IPS DF 19.7 (cell line): ENCODE measurements around the gene DHRSX.
"Not testable (repeated sequence)": the region's sequence is repeated elsewhere in the genome, so short reads cannot be mapped to it uniquely, and the experiment has no call there.

Experiments used
- DNase-seq: peaks from one replicate; pipeline ENCODE4 v3.0.0-alpha.2; 2013; ENCODE audit warnings: low read depth, low spot score

DHRSX gene, protein sequence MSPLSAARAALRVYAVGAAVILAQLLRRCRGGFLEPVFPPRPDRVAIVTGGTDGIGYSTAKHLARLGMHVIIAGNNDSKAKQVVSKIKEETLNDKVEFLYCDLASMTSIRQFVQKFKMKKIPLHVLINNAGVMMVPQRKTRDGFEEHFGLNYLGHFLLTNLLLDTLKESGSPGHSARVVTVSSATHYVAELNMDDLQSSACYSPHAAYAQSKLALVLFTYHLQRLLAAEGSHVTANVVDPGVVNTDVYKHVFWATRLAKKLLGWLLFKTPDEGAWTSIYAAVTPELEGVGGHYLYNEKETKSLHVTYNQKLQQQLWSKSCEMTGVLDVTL

DNA sequence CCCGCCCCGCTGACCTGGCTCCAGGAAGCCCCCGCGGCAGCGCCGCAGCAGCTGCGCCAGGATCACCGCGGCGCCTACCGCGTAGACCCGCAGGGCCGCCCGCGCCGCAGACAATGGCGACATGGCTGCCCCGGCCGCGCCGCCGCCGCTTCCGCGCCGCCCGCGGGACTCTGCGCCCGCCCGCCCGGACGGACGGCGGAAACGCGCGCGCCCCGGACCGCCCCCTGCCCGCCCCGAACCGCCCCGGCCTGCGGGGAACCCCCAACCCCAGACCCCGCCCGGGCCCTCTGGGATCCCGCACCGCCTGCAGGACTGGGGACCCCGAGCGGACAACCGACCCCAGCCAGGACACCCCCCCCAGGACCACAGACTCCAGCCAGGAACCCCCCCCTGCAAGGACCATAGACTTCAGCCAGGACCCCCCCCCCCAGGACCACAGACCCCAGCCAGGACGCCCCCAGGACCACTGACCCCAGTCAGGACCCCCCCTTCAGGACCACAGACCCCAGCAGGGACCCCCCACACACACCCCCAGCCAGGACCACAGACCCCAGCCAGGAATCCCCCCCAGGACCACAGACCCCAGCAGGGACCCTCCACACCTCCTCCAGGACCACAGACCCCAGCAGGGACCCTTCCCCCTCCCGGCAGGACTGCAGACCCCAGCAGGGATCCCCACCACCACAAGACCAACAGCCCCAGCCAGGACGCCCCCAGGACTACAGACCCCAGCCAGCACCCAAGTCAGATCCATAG lies at the start of gene DHRSX, which contains the start of gene ZBED1:
Gene DHRSX, minus strand, starts transcription at position 174 of the 756 bp plus-strand sequence. Its CDS starts 51 bp downstream, at position 123.
Gene ZBED1, minus strand, starts transcription at position 174 of the 756 bp plus-strand sequence. CDS start 10,257 bp downstream, outside the sequence.
- DNase-seq, result no peak

DNA sequence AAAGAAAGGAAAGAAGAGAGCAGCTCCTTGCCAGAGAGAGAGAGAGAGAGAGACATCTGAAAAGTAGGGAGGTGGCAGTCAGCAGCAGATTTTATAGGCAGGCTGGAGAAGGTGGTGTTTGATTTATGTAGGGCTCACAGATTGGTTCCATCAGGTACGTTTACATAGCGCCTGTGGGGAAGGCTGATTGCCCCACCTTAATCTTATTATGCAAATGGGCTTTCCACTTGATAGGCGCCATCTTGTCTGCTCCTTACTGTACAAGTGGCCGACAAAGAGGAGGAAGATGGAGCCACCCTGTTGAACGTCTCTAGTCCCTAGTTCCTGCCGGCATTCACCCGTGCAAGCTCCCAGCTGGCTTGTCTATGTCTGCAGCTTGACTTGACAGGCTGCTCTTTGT lies 49.1 kb upstream of the DHRSX start:
- DNase-seq, result no peak

DNA sequence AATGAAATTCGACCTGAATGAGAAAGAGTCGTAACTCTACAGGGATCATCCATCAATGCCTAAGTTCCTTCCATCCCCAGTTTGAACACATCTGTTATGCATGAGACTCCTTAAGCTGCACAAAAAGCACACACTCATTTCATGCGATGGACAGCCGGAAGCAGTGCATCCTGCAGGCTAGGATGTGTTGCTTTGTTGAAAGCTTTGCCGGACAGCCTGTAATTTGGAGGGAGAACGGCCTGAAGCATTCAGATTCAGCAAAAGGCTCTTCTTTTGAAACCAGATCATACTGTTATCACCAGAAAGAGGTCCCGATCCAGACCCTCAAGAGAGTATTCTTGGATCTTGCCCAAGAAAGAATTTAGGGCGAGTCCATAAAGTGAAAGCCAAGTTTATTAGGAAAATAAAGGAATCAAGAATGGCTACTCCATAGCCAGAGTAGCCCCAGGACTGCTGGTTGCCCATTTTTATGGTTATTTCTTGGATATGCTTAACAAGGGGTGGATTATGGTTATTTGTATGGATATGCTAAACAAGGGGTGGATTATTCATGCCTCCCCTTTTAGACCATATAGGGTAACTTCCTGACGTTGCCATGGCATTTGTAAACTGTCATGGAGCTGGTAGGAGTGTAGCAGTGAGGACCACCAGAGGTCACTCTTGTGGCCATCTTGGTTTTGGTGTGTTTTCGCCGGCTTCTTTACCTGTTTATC lies 48.1 kb upstream of the DHRSX start:
- DNase-seq, result no peak

DNA sequence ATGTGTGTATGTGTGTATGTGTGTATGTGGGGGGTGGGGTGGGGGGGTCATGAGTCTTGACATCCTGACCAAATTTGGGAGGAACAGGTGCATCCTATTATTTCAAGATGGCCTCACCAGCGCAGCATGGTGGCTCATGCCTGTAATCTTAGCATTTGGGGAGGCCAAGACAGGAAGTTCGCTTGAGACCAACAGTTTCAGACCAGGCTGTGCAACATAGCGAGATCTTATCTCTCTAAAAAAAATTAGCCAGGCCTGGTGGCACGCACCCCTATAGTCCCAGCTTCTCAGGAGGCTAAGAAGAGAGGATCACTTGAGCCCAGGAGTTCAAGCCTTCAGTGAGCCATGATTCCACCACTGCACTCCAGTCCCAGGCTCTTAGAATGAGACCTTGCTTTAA lies 47.0 kb upstream of the DHRSX start:
- no peak for DNase-seq

DNA sequence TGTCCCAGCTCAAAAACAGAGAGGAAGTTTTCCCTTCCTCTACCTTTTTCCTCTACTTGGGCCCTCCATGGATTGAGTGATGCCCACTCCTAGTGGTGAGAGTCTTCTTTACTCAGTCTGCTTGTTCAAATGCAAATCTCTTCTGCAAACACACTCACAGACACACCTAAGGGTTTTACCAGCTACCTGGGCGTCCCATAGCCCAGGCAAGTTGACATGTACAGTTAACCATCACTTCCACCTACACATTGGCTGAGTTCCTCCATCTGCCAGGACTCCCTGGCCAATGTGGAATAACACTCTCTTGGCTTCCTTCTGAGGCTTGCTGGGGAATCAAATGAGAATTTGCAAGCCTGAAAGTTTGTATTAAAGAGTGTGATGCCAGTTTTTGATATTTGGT lies 45.7 kb upstream of the DHRSX start:
- no peak for DNase-seq

DNA sequence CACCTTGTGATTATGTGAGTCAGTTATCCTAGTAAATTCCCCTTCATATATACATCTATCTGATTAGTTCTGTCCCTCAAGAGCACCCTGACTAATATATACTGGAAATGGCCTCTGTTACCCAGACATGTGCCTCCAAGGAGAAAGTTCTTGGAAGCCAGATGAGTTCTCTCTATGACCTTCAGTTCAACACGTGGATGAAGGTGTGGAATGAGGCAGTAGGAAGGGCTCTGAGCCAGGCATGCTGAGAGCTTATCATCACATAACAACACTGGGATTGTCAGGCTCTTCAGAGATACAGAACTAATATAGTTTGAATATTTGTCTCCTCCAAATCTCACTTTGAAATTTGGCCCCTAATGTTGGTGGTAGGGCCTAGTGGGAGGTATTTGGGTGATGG lies 44.4 kb upstream of the DHRSX start:
- no peak for DNase-seq

DNA sequence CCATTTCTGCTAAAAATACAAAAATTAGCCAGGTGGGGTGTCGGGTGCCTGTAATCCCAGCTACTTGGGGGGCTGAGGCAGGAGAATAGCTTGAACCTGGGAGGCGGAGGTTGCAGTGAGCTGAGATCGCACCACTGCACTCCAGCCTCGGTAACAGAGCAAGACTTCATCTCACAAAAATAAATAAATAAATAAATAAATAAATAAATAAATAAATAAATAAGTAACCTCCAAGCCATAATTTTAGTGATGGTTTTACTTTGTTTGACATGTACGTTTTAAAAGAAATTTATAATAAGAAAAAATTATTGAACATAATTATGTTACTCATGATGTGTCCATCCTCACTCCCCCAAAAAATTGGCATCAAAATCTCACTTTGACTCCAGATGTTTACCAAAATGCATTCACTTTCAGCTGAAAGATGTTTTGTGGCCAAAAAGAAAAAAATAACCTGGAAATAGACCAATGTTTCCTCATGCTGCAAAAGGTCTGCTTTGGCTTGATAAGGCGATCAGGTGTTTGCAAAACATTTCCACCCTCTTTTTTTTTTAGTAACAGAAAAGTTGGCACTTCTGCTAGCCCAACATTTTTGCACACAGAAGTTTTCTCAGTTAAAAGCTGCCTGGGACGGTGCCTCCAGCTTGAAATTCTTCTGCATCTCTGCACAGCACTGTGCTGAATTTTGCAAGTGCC lies 42.2 kb upstream of the DHRSX start:
- no peak for DNase-seq

DNA sequence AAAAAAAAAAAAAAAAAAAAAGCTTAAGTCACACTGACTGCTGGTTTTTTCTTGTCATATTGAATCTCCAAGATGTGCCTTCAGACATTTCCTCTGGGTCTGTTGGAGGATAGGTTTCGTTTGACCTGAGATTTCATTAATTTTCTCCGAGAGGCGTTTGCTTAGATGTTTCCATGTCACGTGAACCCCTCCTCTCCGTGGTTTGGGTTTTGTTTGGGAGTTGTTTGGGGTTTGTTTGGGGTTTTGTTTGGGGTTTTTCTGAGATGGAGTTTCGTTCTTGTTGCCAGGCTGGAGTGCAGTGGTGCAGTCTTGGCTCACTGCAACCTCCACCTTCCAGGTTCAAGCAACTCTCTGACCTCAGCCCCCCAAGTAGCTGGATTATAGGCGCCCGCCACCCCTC lies 40.8 kb upstream of the DHRSX start:
- no peak for DNase-seq

DNA sequence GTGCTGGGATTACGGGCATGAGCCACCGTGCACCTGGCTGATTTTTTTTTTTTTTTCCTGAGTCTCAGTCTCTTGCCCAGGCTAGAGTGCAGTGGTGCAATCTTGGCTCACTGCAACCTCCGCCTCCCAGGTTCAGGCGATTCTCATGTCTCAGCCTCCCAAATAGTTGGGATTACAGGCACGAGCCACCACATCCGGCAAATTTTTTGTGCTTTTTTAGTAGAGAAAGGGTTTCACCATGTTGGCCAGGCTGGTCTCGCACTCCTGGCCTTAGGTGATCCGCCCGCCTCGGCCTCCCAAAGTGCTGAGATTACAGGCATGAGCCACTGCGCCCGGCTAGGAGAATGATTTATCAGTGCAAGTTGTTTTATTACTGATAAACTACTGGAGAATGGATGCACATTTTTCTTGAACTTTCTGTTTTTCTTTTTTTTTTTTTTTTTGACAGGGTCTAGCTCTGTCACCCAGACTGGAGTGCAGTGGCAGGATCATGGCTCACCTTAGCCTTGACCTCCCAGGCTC lies 39.7 kb upstream of the DHRSX start:
- no peak for DNase-seq

DNA sequence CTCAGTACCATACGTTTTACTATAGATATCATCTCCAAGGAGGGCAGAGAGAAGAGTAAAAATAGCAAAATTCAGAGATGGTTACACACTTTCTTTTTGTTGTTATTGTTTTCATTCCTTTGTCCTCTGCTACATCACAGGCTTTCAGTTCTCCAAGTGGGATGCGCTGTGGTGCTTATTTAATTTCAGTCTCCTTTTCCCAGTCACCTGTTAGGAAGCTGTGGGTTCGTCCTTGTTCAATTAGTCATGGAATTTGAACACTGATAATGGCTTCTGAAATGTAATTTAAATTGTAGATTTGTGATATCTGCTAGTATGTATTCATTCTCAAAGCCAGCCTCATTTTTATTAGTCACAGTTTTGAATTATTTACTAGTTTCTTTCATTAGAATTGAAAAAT lies 38.8 kb upstream of the DHRSX start:
- no peak for DNase-seq

DNA sequence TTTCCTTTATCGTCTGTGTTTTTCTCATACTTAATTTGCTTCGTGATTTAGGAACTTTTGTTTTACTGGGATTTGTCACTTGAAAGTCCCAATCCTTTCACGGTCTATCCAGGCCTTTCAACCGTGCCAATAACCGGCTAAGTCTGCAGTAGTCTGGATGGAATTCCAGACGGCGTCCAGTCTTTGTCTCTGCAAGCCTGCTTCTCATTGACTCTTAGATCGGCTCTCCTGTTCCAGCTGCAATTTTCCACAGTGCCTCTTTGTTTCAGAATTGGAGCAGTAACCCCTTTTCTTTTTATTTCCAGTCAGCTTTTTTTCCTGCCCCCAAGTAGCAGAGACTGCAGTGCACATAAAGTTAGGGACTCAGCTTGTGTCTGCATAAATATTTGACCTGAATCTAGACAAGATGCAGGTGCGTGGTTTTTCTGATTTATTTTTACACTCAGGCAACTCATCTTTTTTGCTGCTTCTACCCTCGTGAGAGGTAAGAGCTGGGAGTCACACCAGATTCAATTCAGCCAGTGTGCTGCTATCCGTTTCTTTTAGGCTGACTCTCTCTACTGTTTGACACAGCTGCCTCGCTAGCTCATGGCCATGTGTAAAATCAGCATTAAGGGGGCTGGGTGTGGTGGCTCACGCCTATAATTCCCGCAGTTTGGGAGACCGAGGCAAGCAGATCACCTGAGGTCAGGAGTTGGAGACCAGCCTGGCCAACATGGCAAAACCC lies 37.4 kb upstream of the DHRSX start:
- DNase-seq, result no peak

DNA sequence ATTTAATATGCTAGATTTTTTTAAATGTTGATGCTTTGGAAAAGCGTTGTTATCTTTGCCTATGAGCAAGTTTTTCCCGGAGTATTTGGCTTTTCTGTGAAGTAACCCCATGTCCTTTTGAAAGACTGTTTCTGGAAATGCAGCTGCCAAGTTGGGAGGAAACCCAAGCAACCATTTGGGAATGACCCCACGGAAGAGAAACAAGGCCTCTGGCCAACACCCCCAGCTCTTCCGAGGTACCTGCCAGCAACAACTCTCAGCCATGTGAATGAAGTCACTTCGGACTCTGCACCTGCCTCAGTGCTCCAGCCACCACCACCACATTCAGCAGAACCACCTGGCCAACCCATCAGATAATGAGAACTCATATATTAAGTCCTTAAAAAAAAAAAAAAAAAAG lies 36.2 kb upstream of the DHRSX start:
- DNase-seq, result no peak

DNA sequence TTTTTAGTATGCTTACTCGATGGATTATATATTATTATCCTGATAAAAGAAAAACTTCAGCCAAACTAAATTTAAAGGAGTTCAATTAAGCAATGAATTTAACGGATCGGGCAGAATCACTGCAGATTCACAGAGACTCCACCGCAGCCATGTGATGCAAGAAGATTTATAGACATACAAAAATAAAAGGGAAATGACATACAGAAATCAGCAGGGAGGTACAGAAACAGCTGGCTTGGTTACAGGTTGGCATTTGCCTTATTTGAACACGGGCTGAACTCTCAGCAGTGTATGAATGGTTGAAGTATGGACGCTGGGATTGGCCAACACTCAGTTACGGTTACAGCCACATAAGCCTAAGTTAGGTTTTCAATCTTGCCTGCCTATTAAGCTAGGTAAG lies 35.4 kb upstream of the DHRSX start:
- no peak for DNase-seq

DNA sequence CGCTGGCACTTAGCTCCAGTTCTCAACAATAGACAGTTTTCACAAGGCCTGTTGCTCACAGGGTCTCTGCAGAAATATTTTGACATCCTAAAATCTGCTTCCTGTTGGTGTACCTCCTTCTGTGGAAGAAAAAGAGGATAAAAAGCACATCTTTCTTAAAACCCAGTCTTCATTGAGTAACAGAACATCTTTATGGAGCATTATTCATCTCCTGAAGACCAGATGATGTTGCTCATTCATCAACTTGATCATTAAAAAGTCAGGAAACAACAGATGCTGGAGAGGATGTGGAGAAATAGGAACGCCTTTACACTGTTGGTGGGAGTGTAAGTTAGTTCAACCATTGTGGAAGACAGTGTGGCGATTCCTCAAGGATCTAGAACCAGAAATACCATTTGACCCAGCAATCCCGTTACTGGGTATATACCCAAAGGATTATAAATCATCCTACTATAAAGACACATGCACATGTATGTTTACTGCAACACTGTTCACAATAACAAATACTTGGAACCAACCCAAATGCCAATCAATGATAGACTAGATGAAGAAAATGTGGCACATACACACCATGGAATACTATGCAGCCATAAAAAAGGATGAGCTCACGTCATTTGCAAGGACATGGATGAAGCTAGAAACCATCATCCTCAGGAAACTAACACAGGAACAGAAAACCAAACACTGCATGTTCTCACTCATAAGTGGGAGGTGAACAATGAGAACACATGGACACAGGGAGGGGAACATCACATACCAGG lies 33.7 kb upstream of the DHRSX start:
- not testable (repeated sequence) for DNase-seq

DNA sequence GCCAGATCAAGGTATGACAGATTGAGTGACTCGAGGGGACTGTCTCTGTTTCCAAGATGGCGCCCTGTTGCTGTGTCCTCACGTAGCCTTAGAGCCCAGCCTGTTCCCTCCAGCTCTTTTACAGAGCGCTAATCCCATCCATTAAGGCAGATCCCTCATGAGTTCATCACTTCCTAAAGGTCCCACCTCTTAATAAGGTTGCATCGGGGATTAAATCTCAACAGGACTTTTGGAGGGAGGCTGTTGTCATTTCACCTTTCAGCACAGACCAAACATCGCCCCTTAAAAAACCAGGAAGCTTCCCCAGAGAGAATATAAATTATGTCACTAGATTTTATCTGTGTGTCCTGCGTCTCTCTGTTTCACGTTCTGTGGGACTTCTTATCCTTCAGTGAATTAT lies 32.6 kb upstream of the DHRSX start:
- DNase-seq, result no peak

DNA sequence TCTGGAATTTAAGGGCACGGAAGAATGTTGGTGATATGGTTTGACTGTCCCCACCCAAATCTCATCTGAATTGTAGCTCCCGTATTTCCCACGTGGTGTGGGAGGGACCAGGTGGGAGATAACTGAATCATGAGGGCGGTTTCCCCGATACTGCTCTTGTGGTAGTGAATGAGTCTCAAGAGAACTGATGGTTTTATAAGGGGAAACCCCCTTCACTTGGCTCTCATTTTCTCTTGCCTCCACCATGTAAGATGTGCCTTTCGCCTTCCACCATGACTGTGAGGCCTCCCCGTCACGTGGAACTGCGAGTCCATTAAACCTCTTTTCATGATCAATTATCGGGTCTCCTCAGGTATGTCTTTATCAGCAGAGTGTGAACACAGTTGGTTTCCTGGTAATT lies 25.6 kb upstream of the DHRSX start:
- no peak for DNase-seq

DNA sequence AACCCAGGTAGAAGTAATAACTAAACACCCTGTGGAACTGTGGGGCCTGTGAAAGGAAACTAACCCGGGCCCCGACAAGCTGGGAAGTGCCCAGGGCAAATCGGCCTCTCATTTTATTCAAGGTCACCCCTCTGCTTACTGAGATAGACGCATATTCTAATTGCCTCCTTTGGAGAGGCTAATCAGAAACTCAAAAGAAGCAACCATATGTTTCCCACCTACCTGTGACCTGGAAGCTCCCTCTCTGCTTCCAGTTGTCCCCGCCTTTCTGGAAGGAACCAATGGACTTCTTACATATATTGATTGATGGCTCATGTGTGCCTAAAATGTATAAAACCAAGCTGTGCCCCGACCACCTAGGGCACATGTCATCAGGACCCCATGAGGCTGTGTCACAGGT lies 23.1 kb upstream of the DHRSX start:
- DNase-seq, result peak; percentile 73

DNA sequence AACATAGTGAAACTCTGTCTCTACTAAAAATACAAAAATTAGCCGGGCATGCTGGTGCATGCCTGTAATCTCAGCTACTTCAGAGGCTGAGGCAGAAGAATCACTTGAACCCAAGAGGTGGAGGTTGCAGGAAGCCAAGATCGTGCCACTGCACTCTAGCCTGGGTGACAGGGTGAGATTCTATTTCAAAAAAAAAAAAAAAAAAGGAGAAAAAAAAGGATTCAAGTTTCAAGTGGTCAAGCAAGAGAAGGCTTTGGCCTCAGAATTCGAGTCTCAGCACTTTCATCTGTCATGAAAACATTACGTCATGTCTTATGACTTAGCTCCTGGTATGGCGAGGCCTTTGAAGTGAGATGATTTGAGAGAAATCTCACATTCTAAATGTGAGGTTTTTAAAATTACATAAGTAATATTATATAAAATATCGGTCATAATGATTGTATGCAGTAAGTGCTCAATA lies 21.2 kb upstream of the DHRSX start:
- DNase-seq, result no peak

DNA sequence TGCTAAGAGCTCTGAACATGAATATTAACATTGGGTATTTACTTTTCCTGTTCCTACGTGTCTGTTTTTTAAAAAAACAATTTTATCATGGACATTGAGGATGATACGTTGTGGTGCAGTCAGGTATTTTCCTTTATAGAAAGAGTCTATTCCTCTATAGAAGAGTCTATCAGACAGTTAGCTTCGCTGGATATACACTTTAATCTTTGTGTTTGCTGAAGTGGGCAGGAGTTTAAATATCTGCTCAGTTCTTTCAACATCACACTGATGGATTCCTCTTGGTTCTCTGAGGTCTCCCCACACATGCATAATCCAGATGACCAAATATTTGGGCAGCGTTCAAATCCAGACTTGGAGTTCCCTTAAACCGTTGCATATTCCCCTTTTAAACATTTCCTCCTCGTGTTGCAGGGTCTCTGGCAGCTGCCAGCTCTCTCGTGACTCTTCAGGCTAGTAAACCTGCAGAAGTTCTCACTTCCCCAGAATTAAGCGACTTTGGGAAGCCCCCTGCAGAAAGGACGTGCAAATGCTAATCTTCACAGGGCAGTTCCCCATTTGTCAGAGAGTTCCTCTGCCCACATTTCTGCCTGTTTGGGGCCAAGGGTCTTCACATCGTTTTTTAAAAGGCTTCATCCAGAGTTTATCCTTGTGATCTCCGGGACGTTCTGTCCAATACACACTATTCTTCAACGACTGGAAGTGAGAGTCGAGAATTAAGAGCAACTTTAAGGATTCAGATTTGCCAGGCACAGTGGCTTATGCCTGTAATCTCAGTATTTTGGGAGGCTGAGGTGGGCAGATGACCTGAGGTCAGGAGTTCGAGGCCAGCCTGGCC lies 20.5 kb upstream of the DHRSX start:
- DNase-seq, result no peak
